TTC549 (cell line): Measurements from ENCODE around the gene EEF1AKMT2.
"Not testable (repeated sequence)": the region's sequence is repeated elsewhere in the genome, so short reads cannot be mapped to it uniquely, and the experiment has no call there.

Source experiments
- FAIRE-seq: peaks from 2 replicates; lab custom pipeline; 2012; peaks lifted over from hg19 to GRCh38; lab: Jason Lieb, UNC

EEF1AKMT2 gene

DNA sequence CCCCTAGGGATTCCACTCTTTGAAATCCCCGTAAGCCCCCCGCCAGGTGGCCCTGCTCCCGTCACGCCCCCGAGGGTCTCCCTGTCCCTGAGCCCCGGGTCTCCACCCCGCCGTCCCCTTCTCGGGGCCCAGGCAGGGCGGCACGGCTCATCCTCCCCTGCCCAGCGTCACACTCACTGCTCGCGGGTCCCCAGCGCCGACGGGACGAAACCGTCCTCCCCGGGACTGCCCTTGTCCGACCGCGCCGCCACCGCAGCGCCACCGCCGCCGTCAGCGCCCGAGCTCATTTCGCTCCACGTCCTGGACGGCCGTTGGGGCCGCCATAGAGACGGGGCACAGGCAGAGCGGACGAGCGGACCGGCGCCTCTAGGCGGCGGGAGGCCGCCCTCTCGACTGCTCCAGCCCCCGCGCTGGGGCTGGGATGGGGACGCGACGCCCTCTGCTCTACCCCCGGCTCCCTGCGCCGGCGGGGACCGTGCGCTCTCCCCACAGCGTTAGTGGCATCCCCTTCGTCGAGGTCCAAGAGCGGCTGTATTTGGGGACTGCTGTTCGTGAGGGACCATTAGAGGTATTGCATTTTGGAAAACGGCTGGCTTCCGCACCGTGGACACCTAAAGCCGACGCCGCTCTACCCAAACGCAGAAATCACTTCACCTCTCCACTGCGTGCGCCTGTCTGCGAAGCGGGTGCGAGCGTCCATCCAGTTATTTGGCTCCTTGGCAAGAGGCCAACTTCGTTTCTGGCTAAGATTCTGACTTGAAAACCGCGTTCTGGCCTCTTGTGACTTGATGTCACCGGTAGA is at the start of gene EEF1AKMT2:
Gene EEF1AKMT2 (minus strand): TSS at position 341 of the 802 bp plus-strand sequence. CDS start 54 bp downstream, at position 287.
- no peak for FAIRE-seq

DNA sequence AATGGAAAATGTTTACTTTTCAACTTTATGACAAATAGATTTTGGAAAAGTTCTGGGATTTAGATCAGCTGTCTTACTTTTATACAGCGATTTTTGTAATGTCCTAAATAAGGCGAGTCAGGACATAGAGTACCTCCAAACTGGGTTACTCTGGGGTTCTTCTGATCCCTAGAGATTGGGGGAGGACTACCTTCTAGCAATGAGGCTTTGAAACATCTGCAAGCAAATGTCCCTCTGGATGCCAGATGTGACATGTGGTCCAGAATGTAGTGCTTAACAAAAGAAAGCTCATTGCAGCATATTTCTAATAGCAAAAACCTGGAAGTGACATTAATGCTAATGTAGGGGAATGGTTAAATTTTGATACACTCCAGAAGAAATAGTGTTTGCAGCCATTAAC is 46.0 kb upstream of the EEF1AKMT2 start:
- no peak for FAIRE-seq

DNA sequence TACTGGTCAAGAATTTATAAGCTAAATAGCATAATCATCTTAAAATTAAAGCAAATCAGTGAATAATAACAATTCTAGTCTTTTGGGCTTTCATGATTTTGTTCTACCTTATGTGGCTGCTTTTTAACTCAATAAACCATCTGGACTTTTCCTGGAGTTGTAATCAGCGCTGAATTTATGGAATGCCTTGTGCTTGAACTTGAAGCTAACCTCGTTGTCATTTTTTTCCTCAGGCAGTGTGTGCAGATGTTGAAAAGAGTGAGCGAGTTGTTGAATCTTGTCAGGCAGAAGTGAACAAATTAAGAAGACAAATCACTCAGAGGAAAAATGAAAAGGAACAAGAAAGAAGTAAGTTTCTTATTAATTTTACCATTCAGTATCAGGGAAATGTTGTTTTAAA is 39.4 kb upstream of the EEF1AKMT2 start:
- no peak for FAIRE-seq

DNA sequence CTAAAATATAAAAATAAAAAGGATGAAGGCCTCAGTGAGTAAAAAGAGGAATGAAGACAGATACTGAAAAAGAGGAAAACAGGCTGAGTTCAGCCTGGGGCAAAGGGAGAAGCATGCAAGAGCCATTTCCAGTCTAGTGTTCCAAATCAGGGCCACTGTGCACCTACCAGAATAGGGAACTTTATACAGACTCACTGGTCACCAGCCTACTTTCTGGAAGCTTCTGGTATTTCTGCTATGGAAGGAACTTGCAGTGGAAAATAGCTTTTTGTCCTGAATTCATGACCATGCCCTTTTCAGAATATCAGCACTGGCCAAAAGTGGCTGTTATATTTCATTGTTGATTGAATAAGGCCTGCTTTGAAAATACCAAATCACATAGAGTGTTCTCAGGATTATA is 38.8 kb upstream of the EEF1AKMT2 start:
- no peak for FAIRE-seq

DNA sequence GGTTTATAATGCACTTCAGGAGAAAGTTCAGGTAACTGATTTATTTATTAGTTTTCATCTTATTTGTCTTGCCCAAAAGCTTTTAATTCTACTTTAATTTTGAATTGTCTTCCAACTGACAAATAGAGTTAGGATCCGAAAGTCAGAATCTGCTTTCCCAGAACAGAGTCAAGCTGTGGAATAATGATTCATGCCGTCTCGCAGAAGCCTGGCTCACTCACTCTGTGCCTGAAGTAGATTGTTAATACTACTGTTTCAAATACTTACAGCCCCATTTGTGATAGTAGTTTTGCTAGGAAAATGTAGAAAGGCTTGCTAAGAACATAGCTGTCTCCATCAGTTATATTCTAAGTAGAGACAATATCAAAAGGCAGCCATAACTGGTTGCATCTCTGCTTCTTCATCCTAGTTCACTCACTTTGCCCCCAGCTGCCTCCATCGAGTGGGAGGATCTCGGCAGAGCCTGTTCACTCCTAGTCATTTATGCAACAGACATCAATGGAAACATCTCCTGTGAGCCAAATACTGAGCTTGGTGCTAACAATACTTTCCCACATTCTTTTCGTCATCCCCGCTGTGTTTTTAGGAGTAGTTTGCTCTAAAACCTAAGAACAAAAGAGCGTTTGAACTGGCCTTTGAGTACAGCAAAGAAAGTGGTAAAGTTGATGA is 37.9 kb upstream of the EEF1AKMT2 start:
- no peak for FAIRE-seq

DNA sequence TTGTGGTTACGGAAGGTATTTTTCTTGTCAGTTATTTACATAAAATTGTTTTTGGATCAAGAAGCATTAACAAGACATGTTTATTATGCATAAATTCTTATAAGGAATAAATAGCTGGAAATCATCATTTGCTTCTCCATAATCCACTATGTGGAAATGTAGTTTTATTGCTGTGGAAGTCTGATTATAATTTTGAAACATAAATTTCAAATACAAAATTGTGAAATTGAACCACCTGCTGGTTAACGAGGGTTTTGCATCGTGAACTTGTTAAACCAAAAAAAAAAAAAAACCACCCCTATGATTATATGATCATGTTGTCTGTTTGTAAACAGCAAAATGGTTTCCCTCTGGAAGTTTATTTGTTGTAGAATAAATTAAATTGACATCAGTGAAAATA is 35.8 kb upstream of the EEF1AKMT2 start:
- peak; percentile 62 for FAIRE-seq

DNA sequence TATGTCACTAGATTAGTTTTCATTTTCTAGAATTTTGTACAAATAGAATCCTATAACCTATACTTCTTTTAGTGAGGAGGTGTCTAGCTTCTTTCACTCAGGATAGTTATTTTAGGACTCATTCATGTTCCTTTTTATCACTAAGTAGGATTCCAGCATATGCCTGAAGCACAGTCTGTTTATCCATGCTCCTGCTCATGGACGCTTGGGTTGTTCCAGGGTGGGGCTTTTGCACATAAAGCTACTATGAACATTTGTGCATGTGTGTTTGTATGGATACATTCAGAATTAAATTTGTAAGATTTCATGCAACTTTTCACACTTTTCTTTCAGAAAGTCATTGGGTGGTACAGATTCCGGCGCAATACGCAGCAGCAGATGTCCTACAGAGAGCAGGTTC is 34.6 kb upstream of the EEF1AKMT2 start:
- FAIRE-seq: no peak

DNA sequence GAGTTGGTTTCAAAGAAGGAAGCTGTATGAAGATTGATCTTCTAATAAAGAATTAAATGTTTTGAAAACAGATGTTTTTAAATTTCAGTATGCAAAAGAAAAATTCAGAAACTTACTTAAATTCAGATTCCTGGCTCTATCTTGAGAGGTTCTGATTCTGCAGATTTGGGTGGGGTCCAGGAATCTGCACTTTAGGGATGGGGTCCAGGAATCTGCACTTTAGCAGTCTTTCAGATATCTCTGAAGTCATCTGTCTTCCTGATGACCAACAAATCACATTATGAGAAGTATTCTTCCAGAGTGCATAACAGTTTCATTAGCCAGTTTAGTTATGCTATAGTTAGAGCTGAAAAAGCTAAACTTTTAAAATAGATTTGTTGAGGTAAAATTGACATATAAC is 34.0 kb upstream of the EEF1AKMT2 start:
- no peak for FAIRE-seq

DNA sequence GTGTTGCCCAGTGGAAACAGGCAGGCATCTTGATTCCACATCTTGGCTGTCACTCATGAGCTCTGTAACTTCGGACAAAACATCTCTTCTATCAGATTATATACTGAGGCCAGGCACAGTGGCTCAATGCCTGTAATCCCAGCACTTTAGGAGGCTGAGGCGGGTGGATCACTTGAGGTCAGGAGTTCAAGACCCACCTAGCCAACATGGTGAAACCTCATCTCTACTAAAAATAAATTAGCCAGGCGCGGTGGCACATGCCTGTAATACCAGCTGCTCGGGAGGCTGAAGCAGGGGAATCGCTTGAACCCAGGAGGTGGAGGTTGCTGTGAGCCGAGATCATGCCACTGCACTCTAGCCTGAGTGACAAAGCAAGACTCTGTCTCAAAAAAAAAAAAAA is 33.2 kb upstream of the EEF1AKMT2 start:
- FAIRE-seq: not testable (repeated sequence)

DNA sequence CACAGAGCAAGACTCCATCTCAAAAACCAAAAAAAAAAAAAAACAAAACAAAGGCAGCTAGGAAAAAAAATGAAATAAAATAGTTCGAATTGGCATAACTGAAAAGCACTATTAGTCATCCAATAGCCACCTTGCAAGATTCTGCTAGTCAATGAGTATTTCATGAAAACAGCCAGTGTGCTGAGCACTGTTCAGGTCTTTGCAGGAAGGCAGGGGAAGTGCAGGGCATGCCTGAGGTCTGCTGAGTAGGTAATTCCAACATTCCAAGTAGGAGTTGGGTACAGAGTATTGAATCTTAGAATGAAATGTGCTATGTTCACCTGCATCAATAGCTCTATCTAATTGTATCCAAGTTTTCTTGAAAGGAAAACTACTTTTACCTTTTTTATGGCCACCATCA is 32.8 kb upstream of the EEF1AKMT2 start:
- no peak for FAIRE-seq

DNA sequence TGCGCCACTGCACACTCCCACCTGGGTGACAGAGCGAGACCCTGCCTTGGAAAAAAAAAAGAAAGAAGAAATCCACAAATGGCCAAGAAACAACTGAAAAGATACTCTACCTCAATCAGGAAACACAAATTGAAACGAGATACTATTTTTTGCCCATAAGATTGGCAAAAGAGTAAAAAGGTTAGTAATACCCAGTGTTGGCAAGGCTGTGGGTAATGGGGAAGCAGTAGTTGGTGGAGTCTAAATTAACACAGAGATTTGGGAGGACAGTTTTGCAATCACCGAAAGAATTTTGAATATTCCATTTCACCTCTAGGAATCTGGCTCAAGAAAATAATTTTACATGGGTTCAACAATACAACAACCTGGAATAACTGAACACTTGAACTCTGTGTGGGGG is 29.8 kb upstream of the EEF1AKMT2 start:
- FAIRE-seq: no peak

DNA sequence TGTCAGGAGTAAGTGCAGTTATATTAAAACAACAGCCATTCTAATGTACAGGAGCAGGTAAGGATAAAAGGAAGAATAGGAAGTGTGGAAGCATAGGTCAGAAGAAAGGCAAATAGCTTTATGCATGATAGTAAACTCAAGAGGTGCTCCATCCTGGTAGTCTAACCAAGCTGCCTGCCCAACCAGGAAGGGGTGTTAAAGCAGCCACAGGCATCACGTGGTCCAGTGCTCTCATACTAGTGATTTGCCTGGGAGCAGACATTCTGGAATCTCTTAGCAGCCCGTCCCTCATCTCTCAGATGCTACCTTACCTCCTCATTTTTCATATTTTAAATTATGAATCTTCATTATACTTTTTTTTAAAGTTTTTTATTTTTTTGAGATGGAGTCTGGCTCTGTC is 28.4 kb upstream of the EEF1AKMT2 start:
- no peak for FAIRE-seq

DNA sequence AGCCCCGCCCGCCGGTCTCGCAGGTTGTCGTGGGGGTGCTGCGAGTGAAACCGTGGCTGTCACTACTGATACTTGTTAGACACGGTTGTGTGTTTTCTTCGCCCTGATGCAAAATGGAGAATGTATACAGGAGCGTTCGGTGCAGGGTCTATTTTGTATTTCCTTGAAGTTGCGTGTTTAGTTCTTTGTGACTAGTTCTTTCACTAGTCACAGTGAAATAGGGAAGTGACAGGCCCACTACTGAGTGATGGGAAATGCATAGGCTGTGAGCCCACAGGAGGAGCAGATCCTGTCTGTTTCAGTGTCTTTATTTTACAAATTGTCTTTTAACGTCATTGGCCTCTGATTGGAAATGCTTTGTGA is 10.6 kb upstream of the EEF1AKMT2 start:
- no peak for FAIRE-seq

DNA sequence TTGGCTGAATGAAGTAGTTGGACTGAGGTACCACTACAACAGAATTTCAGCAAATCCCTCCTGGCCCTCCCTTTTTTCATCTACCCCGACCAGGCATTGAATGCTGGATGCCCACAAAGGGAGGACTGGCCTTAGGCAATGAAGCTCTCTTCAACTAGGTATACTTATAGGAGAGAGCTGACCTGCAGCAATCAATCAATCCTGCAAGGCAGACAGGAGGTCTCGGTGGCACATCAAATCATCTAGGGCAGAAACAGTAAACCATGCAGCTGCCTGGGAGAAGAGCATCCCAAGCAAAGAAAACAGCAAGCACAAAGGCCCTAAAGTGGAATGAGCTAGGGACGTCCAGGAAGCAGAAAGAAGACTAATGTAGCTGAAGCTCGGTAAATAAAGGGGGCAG is 7.5 kb upstream of the EEF1AKMT2 start:
- FAIRE-seq: no peak

DNA sequence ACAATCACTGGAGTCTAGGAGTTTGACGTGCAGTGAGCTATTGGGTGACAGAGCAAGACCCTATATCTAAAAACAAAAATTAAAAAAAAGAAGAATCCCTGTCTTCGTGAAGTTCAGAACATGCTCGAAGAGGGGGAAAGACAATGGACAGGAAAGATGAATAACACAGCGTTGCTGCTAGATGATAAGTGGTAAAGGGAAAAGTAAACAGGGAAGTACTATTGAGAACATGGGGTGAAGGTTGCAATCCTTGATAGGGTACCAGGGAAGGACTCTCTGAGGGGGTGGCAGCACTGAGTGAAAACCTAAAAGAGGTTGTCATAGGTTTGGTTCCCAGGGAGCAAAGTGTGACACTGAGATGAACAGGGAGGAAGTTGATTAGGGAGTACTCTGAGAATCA is 7.1 kb upstream of the EEF1AKMT2 start:
- no peak for FAIRE-seq

DNA sequence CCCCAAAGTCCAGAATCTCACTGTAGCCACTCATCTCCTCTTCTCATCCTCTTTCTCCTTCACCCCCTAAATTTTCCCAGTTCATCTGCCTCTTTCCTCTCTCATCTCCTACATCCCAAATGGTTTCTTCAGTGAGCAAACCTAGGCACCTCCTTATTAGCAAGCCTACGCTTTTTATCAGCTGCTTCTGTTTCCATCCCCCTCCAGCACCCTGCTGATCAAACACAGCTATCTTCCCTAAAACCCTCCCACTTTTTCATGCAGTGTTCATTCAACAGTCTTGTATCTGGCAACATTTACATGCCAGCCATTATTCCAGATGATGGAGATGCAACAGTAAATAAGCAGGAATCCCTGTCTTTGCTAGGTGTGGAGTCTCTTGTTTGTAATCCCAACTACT is 6.7 kb upstream of the EEF1AKMT2 start:
- FAIRE-seq: no peak

DNA sequence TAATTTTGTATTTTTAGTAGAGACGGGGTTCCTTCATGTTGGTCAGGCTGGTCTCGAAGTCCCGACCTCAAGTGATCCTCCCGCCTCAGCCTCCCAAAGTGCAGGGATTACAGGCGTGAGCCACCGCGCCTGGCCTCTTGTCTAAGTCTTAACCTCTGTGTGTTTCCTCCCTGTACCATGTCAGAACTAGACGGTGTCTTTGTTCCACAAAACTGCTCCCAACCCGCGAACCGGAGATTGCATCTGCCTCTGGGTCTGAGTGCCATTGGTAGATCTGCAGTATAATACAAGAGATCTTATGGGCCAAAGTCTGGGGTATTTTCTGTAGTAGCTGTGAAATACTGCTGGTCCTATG is 1.3 kb upstream of the EEF1AKMT2 start:
- no peak for FAIRE-seq

DNA sequence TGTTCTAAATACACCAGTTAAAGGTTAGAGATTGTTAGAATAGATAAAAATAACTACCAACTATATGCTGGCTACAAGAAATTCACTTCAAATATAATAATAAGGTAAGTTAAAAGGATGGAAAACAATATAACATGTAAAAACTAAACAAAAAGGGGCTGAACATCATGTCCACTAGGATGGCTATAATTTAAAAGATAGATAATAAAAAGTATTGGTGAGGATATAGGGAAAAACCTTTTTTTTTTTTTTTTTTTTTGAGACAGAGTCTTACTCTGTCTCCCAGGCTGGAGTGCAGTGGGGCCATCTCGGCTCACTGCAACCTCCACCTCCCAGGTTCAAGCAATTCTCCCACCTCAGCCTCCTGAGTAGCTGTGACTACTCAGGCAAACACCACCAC is 8.8 kb downstream of the EEF1AKMT2 start:
- FAIRE-seq: not testable (repeated sequence)

DNA sequence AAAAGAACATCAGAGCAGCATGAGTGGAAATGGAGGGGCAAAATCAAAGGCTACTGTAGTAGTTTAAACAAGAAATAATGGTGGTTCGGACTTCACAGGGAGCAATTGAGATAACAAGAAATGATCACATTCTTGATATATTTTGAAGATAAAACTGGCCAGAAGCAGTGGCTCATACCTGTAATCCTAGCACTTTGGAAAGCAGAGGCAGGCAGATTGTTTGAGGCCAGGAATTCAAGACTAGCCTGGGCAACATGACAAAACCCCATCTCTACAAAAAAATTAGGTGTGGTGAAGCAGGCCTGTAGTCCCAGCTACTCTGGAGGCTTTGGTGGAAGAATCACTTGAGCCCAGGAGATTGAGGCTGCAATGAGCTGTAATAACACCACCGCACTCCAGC is 22.9 kb downstream of the EEF1AKMT2 start:
- FAIRE-seq: no peak

DNA sequence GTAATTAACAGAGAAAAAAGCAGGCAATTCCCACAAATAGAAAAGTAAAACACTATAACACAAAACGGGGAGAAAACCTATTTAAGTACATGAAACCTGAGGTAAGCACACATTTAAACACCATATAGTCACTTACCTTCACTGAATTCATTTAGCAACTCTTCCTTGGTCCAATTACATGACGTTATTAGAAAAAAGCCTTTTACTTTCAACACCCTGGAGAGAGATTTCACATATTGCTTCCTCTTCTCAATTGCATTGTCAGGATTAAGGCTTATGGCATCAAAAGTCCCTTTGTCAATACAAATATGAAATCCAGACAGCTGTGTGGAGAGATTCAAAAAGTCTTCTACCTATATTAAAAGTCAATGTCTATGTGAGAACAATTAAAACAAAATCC is 26.4 kb downstream of the EEF1AKMT2 start:
- FAIRE-seq: no peak

DNA sequence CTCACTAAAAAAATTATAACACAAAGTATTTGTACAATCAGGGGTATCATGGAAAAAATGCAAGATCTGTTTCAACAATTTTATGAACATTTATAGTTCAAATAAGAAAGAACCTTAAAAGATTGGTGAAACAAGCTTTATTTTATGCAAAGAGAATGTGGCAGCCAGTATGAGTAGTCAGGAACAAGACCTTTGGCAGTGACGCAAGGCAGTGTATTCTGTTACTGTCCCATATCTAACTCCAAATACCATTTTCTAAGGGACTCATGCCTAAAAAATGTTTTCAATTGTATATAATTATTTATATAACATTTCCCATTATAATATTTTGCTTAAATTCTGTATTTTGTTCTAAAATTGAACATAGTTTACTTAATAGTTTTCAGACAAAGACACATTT is 28.4 kb downstream of the EEF1AKMT2 start:
- FAIRE-seq: peak; percentile 17

DNA sequence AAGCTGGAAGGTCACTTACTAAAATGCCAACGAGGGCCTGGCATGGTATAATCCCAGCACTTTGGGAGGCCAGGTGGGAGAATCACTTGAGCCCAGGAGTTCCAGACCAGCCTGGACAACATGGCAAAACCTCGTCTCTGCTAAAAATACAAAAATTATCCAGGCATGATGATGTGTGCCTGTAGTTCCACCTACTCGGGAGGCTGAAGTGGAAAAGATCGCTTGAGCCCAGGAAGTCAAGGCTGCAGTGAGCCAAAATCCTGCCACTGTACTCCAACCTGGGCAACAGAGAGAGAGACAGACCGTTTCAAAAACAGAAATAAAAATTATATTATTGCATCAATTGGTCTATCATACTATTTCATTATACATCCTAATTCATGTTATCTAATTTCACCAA is 29.4 kb downstream of the EEF1AKMT2 start:
- no peak for FAIRE-seq

DNA sequence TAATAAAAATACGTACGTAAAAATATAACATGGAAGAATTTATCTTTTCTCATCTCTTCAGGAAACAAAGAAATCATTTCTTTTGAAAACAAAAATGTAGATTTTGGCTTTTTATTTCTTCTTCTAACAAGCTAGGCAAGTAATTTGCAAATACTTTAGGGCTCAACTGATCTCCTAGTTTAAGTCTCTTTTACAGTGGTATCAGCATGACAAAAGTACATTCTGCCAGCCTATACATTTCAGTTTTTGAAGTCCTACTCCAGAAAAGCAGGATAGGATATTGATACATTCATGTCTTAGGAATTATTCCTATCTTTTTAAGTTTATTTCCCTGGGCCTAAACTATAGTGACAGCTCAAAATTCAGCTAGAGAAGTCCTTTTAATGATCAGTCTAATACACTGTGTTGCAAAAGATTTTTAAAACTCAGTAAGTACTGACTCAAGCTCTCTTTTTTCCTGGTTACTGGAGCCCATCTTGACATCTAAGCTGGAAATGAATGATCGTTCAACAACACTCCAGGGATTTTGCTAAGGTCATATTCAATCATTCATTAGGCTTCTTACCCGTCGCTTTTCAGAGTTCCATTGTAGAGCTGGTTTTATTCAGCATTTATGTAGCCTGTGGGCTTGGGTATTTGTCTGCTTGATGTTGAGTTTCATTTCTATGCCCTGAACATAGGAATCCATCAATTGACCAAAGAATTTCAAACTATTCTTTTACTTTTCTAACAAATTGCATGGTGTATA is 35.4 kb downstream of the EEF1AKMT2 start:
- no peak for FAIRE-seq
